Endothelial cell of umbilical vein (primary cell): ENCODE data around the gene CABCOCO1. TPM values are rescaled to one million over a fixed set of nuclear protein-coding genes. Genes with fewer than 3 reads are reported as not detected.

Source experiments
- BruUV-seq: library from RNA; stranded (reverse); fragments of 400-500 nt; replicated peaks from 2 replicates; lab custom pipeline; 2021; lab: Mats Ljungman, UMichigan
- CTCF ChIA-PET: fragments of 300-600, 350-600 bp; sonication (Branson Sonifier 250); formaldehyde crosslinking; loops from one replicate; lab custom pipeline; 2021; ENCODE audit warnings: antibody characterized with exemption, inconsistent platforms; lab: Charles Lee
- POLR2A ChIA-PET: fragments of 300-600, 350-600 bp; sonication (Branson Sonifier 250); formaldehyde crosslinking; loops from one replicate; lab custom pipeline; 2021; ENCODE audit warnings: antibody characterized with exemption, inconsistent platforms; lab: Charles Lee
- DNase-seq: peaks from one replicate; pipeline ENCODE4 v3.0.0-alpha.2; 2011; ENCODE audit warnings: low read depth, low spot score
- FAIRE-seq: peaks from 2 replicates; lab custom pipeline; 2011; peaks lifted over from hg19 to GRCh38; lab: Jason Lieb, UNC
- H2AFZ ChIP-seq: 2 replicates; pipeline ENCODE4 v1.6.0; 2012; ENCODE audit warnings: low read depth, low read length, control low read depth, inconsistent platforms
- H3K27ac ChIP-seq: 2 replicates; pipeline ENCODE4 v1.5.1; 2011; ENCODE audit warnings: low read depth, mild to moderate bottlenecking, control low read depth, low read length, moderate library complexity; ENCODE audit not compliant: insufficient read depth
- H3K27me3 ChIP-seq, 2 experiments: 2 replicates each; pipeline versions ENCODE4 v1.6.0 to v1.6.1; 2011; ENCODE audit warnings: low read length in 2 of 2, mixed read lengths in 1 of 2; ENCODE audit not compliant: control insufficient read depth in 2 of 2, insufficient read depth in 2 of 2
- H3K36me3 ChIP-seq, 2 experiments: 2 replicates in 1 of 2; 3 replicates in 1 of 2; pipeline ENCODE4 v1.5.1; 2011; ENCODE audit warnings: low read length in 2 of 2, mild to moderate bottlenecking in 1 of 2, moderate library complexity in 1 of 2; ENCODE audit not compliant: control insufficient read depth in 2 of 2, insufficient read depth in 2 of 2; ENCODE audit errors: extremely low read depth in 1 of 2
- H3K4me1 ChIP-seq: 3 replicates; pipeline ENCODE4 v1.5.1; 2011; ENCODE audit warnings: mild to moderate bottlenecking, low read length; ENCODE audit not compliant: control insufficient read depth, insufficient read depth; ENCODE audit errors: extremely low read depth
- H3K4me2 ChIP-seq: 2 replicates; pipeline ENCODE4 v1.6.1; 2011; ENCODE audit warnings: low read length, control low read depth, mixed read lengths; ENCODE audit not compliant: insufficient read depth
- H3K4me3 ChIP-seq, 3 experiments: fragments of 200-600 bp in 1 of 3; sonication (generic), shearing (Covaris generic) in 1 of 3; replicated peaks in 1 of 3; 2 replicates each; pipeline ENCODE4 v1.5.1; 2011 to 2016; ENCODE audit warnings: control low read depth in 3 of 3, low read length in 3 of 3, mild to moderate bottlenecking in 2 of 3, inconsistent platforms in 1 of 3, low read depth in 1 of 3, moderate library complexity in 1 of 3; ENCODE audit not compliant: insufficient read depth in 1 of 3
- H3K79me2 ChIP-seq: 2 replicates; pipeline ENCODE4 v1.6.0; 2012; ENCODE audit warnings: low read length, inconsistent platforms; ENCODE audit not compliant: control insufficient read depth, insufficient read depth
- H3K9ac ChIP-seq: replicated peaks from 2 replicates; pipeline ENCODE3; 2011; ENCODE audit warnings: low read length, control low read depth; ENCODE audit not compliant: insufficient read depth; ENCODE audit errors: extremely low read depth
- H3K9me1 ChIP-seq: replicated peaks from 3 replicates; pipeline ENCODE4 v1.6.0; 2011; ENCODE audit warnings: mild to moderate bottlenecking, low read length; ENCODE audit not compliant: control insufficient read depth, insufficient read depth; ENCODE audit errors: extremely low read depth
- H3K9me3 ChIP-seq: replicated peaks from 2 replicates; pipeline ENCODE4 v1.5.1; 2012; ENCODE audit warnings: low read length, inconsistent platforms; ENCODE audit not compliant: control insufficient read depth, insufficient read depth
- H4K20me1 ChIP-seq: replicated peaks from 2 replicates; pipeline ENCODE3; 2011; ENCODE audit warnings: mild to moderate bottlenecking, low read length; ENCODE audit not compliant: control insufficient read depth, insufficient read depth; ENCODE audit errors: extremely low read depth
- JUN ChIP-seq: IDR thresholded peaks from 2 replicates; pipeline ENCODE4 v1.6.1; 2011; ENCODE audit warnings: borderline replicate concordance, low read depth; ENCODE audit not compliant: insufficient read length, insufficient read depth
- MAX ChIP-seq: IDR thresholded peaks from 2 replicates; pipeline ENCODE4 v1.6.1; 2011; ENCODE audit not compliant: insufficient read depth, insufficient read length
- MYC ChIP-seq: IDR thresholded peaks from one replicate; pipeline ENCODE4 v1.6.1; 2011; ENCODE audit warnings: mild to moderate bottlenecking, low read depth, low read length
- POLR2A ChIP-seq: IDR thresholded peaks from 2 replicates; pipeline ENCODE4 v1.6.1; 2012; ENCODE audit warnings: low read depth, mild to moderate bottlenecking, control low read depth, low read length
- POLR2AphosphoS5 ChIP-seq: IDR thresholded peaks from 2 replicates; pipeline ENCODE4 v1.6.1; 2012; ENCODE audit warnings: low read depth, mild to moderate bottlenecking, control low read depth, low read length, moderate library complexity; ENCODE audit not compliant: insufficient read depth
- dilution Hi-C: fragments of 300-500 bp; cut with MboI; formaldehyde crosslinking; loops from one replicate; pipeline ENCODE4 v1.15.0; 2019; ENCODE audit warnings: low sequenced_read_pairs; ENCODE audit not compliant: extremely low pct_ligation_motif_present
- intact Hi-C: fragments of 100-400 bp; cut with micrococcal nuclease; formaldehyde crosslinking; loops from one replicate; pipeline ENCODE4 v1.10.0; 2022
- polyA plus RNA-seq, 4 experiments: library from polyadenylated mRNA; depleted of rRNA in 3 of 4; stranded (reverse) in 3 of 4; unstranded in 1 of 4; fragments of >200 nt; gene quantifications; 2 replicates each; pipeline versions ENCODE4 v1.2.1 to v1.2.3, GENCODE V29; 2011 to 2012; ENCODE audit warnings: missing spikeins in 1 of 4
- total RNA-seq: library from RNA; stranded (reverse); gene quantifications from 2 replicates; pipeline ENCODE4 v1.2.3, GENCODE V29; 2021
- TF ChIP-seq, protein P1 (sequence below), 2 donors: IDR thresholded peaks; 1 replicate in 1 of 2; 2 replicates in 1 of 2; pipeline ENCODE4 v1.5.1; 2011; ENCODE audit warnings: low read length in 2 of 2, mild to moderate bottlenecking in 2 of 2, moderate library complexity in 2 of 2, control low read depth in 1 of 2, inconsistent platforms in 1 of 2, low read depth in 1 of 2; ENCODE audit not compliant: insufficient read depth in 1 of 2; ENCODE audit errors: extremely low read depth in 1 of 2

CABCOCO1 gene
- total and polyA plus RNA-seq, 2 donors (not counting 3 experiments of a cell fraction or from before 2014, with no cell fraction given) = 0.06 to 1.3 TPM

- H3K4me2 ChIP-seq = no peak overlapping the region
- no peak overlapping the region for H3K27ac ChIP-seq
- no peaks in the 10 kb centered on the region for H3K9me3 ChIP-seq
- no peaks in the 10 kb centered on the region for H4K20me1 ChIP-seq
- FAIRE-seq (no peak), DNase-seq (no peak)
- BruUV-seq = no TSS peak
- no peaks in the 10 kb centered on the region for H3K79me2 ChIP-seq
- no peaks in the 10 kb centered on the region for H3K4me1 ChIP-seq
- H3K27me3 ChIP-seq = no peaks in the 10 kb centered on the region
- no peaks in the 10 kb centered on the region for H3K9me1 ChIP-seq
- H3K36me3 ChIP-seq = no peaks in the 10 kb centered on the region
- dilution Hi-C loops = no loop called here
- H3K9ac ChIP-seq = no peak overlapping the region
- intact Hi-C loops = no loop called here
- ChIA-PET CTCF (interaction anchor here (1.4 kb wide), 1 partner anchor 25 kb away, joined by 3 read pairs; no protein-coding TSS in a partner anchor), POLR2A (no interaction called here)
- no peak for TF ChIP-seq MAX
- TF ChIP-seq POLR2A = no peak
- no peak for TF ChIP-seq JUN
- TF ChIP-seq POLR2AphosphoS5 = no peak
- H2AFZ ChIP-seq = no peak overlapping the region
- no peak overlapping the region for H3K4me3 ChIP-seq
Measured at GRCh38 chr10:61664985-61665384, 2.3 kb downstream of the CABCOCO1 start.

DNA sequence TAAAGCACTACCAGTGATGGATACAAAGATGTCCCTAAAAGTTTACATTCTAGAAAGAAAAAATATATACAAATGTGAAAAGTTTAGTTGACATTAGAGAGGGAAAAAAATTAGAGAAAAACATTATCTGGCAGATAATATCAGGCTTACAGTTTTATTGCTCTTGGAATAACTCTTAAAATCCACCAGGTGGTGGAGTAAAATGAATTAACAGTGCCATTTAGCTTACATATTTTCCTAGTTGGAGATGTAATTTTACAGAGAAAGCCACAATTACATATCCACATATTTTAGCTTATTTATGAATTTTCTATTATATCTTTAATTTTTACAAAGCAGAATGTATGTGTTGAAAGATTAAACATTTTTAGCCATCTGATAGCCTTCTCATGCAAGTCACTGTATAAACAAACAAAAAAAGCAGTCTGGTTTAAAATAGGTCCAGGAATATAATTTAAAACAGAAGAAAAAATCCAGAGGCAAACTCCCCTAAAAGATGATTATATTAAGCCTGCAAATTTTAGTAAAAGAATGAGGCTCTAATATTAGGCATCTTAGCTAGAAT is 6.5 kb downstream of the CABCOCO1 start:
- Histone ChIP-seq H3K27me3 (no peaks in the 10 kb centered on the region), H3K9me1 (no peaks in the 10 kb centered on the region), H3K4me3 (no peak overlapping the region), H4K20me1 (no peaks in the 10 kb centered on the region), H3K9ac (no peak overlapping the region), H3K27ac (no peak overlapping the region), H2AFZ (no peak overlapping the region), H3K4me1 (no peaks in the 10 kb centered on the region), H3K36me3 (no peaks in the 10 kb centered on the region), H3K4me2 (no peak overlapping the region), H3K79me2 (no peaks in the 10 kb centered on the region), H3K9me3 (no peaks in the 10 kb centered on the region)
- no peak for TF ChIP-seq MAX
- no peak for TF ChIP-seq MYC
- no peak for TF ChIP-seq POLR2AphosphoS5
- TF ChIP-seq POLR2A = no peak
- TF ChIP-seq, protein P1, sequence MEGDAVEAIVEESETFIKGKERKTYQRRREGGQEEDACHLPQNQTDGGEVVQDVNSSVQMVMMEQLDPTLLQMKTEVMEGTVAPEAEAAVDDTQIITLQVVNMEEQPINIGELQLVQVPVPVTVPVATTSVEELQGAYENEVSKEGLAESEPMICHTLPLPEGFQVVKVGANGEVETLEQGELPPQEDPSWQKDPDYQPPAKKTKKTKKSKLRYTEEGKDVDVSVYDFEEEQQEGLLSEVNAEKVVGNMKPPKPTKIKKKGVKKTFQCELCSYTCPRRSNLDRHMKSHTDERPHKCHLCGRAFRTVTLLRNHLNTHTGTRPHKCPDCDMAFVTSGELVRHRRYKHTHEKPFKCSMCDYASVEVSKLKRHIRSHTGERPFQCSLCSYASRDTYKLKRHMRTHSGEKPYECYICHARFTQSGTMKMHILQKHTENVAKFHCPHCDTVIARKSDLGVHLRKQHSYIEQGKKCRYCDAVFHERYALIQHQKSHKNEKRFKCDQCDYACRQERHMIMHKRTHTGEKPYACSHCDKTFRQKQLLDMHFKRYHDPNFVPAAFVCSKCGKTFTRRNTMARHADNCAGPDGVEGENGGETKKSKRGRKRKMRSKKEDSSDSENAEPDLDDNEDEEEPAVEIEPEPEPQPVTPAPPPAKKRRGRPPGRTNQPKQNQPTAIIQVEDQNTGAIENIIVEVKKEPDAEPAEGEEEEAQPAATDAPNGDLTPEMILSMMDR (IDR thresholded peaks at IDR 0.05; ENCODE audit: extremely low read depth in 1 of 2, insufficient read depth in 1 of 2, low read depth in 1 of 2, low read length in 2 of 2) = no peak
- dilution Hi-C loops = no loop called here
- intact Hi-C loops = no loop called here
- no TSS peak for BruUV-seq
- FAIRE-seq (no peak), DNase-seq (no peak)
- POLR2A ChIA-PET = no interaction called here
- CTCF ChIA-PET = interaction anchor here (0.6 to 0.9 kb wide), 2 partner anchors 26 to 64 kb away, joined by 3 to 4 read pairs; no protein-coding TSS in a partner anchor
